Activated naive CD4-positive, alpha-beta T cell treated with anti-CD3 and anti-CD28 coated beads, Interleukin-2, amount 10 ng/mL, durations not matched to agents 5 hours and 36 hours (primary cell): Measurements from ENCODE around the gene AKAP9. TPM values are rescaled to one million over a fixed set of nuclear protein-coding genes. Genes with fewer than 3 reads are reported as not detected.

Experiments used
- total RNA-seq, 2 experiments: library from RNA; stranded (reverse); gene quantifications; one replicate each; pipeline ENCODE4 v1.2.3, GENCODE V29; 2021

Gene AKAP9
- 10 to 100 TPM; 40.6 to 45.7 TPM for total RNA-seq

GRCh38 chr7:91940572-91941341, at the start of gene AKAP9:
AKAP9 (plus strand) TSS chr7:91940862; CDS start chr7:91941100, 238 bp downstream.

GRCh38 chr7:92134271-92135051, 193.8 kb downstream of the AKAP9 start, which contains the start of gene CYP51A1:
CYP51A1 (minus strand) TSS chr7:92134477; CDS start chr7:92134364, 113 bp downstream.

Other genes with a start within 250 kb of the AKAP9 start
- gene MTERF1, start 60.2 kb upstream of the AKAP9 start, total RNA-seq, result 10 to 100 TPM; 18.0 to 19.1 TPM
- gene CYP51A1, start 193.6 kb downstream of the AKAP9 start, total RNA-seq, result 10 to 100 TPM; 75.1 to 76.7 TPM
- gene LRRD1, start 238.3 kb downstream of the AKAP9 start, total RNA-seq, result not detected